Measurements from ENCODE around the gene HTR2A. TPM values are rescaled to one million over a fixed set of nuclear protein-coding genes. Genes with fewer than 3 reads are reported as not detected.

HTR2A gene
- total RNA-seq = not detected in 2 replicates

GRCh38 chr13:46896341-46897137 is at the start of gene HTR2A:
TSS of gene HTR2A (minus strand) at chr13:46897053. CDS start at chr13:46895906, 1,147 bp downstream.

GRCh38 chr13:46796515-46797474 is 100.1 kb downstream of the HTR2A start, which contains the start of gene ESD:
TSS of gene ESD (minus strand) at chr13:46797161. CDS start at chr13:46791413, 5,748 bp downstream.

Other genes starting within 250 kb of the HTR2A start
- gene ESD, start 99.9 kb downstream of the HTR2A start, total RNA-seq = 96.4 and 96.9 TPM in 2 replicates